HL-60 (cell line): ENCODE measurements around the gene EEF1AKMT2.

ENCODE experiments used
- CTCF ChIP-seq: IDR thresholded peaks from one replicate; pipeline ENCODE4 v1.5.1; 2011; ENCODE audit warnings: low read length, control low read depth, inconsistent platforms; ENCODE audit not compliant: insufficient read depth
- GABPA ChIP-seq: IDR thresholded peaks from 2 replicates; pipeline ENCODE4 v1.6.1; 2012; ENCODE audit warnings: low read depth
- POLR2AphosphoS5 ChIP-seq: IDR thresholded peaks from 2 replicates; pipeline ENCODE4 v1.6.1; 2012; ENCODE audit warnings: low read depth
- SPI1 ChIP-seq: IDR thresholded peaks from 2 replicates; pipeline ENCODE4 v1.6.1; 2012; ENCODE audit warnings: low read depth, mild to moderate bottlenecking, borderline replicate concordance
- TF ChIP-seq, protein P1 (sequence below): IDR thresholded peaks from 2 replicates; pipeline ENCODE4 v1.6.1; 2012; ENCODE audit warnings: low read depth; ENCODE audit not compliant: insufficient replicate concordance

GRCh38 chr10:124821520-124821919 lies 29.8 kb upstream of the EEF1AKMT2 start:
- no peak for TF ChIP-seq CTCF
- no peak for TF ChIP-seq POLR2AphosphoS5
- TF ChIP-seq, protein P1, sequence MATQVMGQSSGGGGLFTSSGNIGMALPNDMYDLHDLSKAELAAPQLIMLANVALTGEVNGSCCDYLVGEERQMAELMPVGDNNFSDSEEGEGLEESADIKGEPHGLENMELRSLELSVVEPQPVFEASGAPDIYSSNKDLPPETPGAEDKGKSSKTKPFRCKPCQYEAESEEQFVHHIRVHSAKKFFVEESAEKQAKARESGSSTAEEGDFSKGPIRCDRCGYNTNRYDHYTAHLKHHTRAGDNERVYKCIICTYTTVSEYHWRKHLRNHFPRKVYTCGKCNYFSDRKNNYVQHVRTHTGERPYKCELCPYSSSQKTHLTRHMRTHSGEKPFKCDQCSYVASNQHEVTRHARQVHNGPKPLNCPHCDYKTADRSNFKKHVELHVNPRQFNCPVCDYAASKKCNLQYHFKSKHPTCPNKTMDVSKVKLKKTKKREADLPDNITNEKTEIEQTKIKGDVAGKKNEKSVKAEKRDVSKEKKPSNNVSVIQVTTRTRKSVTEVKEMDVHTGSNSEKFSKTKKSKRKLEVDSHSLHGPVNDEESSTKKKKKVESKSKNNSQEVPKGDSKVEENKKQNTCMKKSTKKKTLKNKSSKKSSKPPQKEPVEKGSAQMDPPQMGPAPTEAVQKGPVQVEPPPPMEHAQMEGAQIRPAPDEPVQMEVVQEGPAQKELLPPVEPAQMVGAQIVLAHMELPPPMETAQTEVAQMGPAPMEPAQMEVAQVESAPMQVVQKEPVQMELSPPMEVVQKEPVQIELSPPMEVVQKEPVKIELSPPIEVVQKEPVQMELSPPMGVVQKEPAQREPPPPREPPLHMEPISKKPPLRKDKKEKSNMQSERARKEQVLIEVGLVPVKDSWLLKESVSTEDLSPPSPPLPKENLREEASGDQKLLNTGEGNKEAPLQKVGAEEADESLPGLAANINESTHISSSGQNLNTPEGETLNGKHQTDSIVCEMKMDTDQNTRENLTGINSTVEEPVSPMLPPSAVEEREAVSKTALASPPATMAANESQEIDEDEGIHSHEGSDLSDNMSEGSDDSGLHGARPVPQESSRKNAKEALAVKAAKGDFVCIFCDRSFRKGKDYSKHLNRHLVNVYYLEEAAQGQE: no peak
- TF ChIP-seq GABPA: no peak
- TF ChIP-seq SPI1: no peak
